Heart right ventricle (tissue), 16 donors: Measurements from ENCODE around the gene AKR1D1. TPM values are rescaled to one million over a fixed set of nuclear protein-coding genes. Genes with fewer than 3 reads are reported as not detected.
"Not testable (repeated sequence)": the region's sequence is repeated elsewhere in the genome, so short reads cannot be mapped to it uniquely, and the experiment has no call there.

Source experiments
- ATAC-seq, 8 donors: fragments of 200-7000 bp; cut with Tn5 transposase; one replicate each; pipeline ENCODE4 v1.9.1; 2020; ENCODE audit warnings: mild to moderate bottlenecking in 8 of 8, moderate library complexity in 8 of 8, moderate number of reproducible peaks in 1 of 8
- DNase-seq, 2 donors: peaks; one replicate each; pipeline ENCODE4 v3.0.0-alpha.2; 2020
- H3K27ac ChIP-seq, 10 donors: fragments of 200-600 bp; sonication (generic) in 2 of 10; one replicate each; pipeline versions ENCODE4 v1.5.0 to v1.8.0; 2020 to 2022; ENCODE audit warnings: mild to moderate bottlenecking in 3 of 10
- H3K27me3 ChIP-seq, 7 donors: fragments of 200-600 bp; one replicate each; pipeline ENCODE4 v1.8.0; 2021 to 2022; ENCODE audit warnings: mild to moderate bottlenecking in 2 of 7
- H3K36me3 ChIP-seq, 9 donors: fragments of 200-600 bp; sonication (generic) in 1 of 9; one replicate each; pipeline versions ENCODE4 v1.5.0 to v1.8.0; 2020 to 2022; ENCODE audit warnings: mild to moderate bottlenecking in 2 of 9
- H3K4me1 ChIP-seq, 9 donors: fragments of 200-600 bp; sonication (generic) in 1 of 9; one replicate each; pipeline versions ENCODE4 v1.5.0 to v1.8.0; 2020 to 2022; ENCODE audit warnings: mild to moderate bottlenecking in 4 of 9
- H3K4me3 ChIP-seq, 10 donors: fragments of 200-600 bp; sonication (generic) in 2 of 10; one replicate each; pipeline versions ENCODE4 v1.5.0 to v1.8.0; 2020 to 2022; ENCODE audit warnings: mild to moderate bottlenecking in 7 of 10, moderate library complexity in 2 of 10
- H3K9me3 ChIP-seq, 11 donors: fragments of 200-600 bp in 10 of 11; sonication (generic) in 2 of 11; one replicate each; pipeline versions ENCODE4 v1.5.0 to v1.8.0; 2013 to 2022; ENCODE audit warnings: mild to moderate bottlenecking in 2 of 11, control low read depth in 1 of 11, moderate library complexity in 1 of 11
- WGBS, 2 donors: extraction: QIAGEN DNeasy Blood & Tissue Kit; methylation state at CpG; one replicate each; pipeline ENCODE4 v1.1.7; 2013; ENCODE audit warnings: inconsistent platforms in 1 of 2; 5-methylcytosine and 5-hydroxymethylcytosine counted together
- intact Hi-C, 10 donors: fragments of 100-400 bp; cut with DNase I; formaldehyde crosslinking; loops; one replicate each; pipeline versions ENCODE4 v1.11.1 to v1.14.2; 2022
- polyA plus RNA-seq, 2 donors: library from polyadenylated mRNA; stranded (reverse); fragments of 200-250 nt; gene quantifications; one replicate each; pipeline ENCODE4 v1.2.3, GENCODE V29; 2013
- total RNA-seq, 10 donors: library from RNA; stranded (reverse); fragmentation: NEBNext Ultra II Directional in 3 of 10; extraction: Animal tissue kit (Norgen Biotek cat#: 25700) in 3 of 10; gene quantifications; one replicate each; pipeline versions ENCODE4 v1.2.1 to v1.2.4, GENCODE V29; 2021 to 2023
- TF ChIP-seq, protein P1 (sequence below), 9 donors: fragments of 200-600 bp; sonication (generic) in 2 of 9; IDR thresholded peaks; one replicate each; pipeline versions ENCODE4 v1.5.0 to v1.8.0; 2021 to 2022; ENCODE audit warnings: antibody characterized with exemption in 9 of 9, mild to moderate bottlenecking in 5 of 9, moderate library complexity in 1 of 9
- donor health status: Arrhythmogenic right ventricular cardiomyopathy.
- donor health status: ischemic (EF 13 %, LVEDD 7.1; RV severe dilation, severe dysfunction).
- donor health status: healthy with polysubstance abuse.
- donor health status: DM: no; HTN: yes; CAD: no.
- donor health status: DM: no; HTN: no; CAD: no.
- donor health status: ischemic (EF 25% LVEDD 6.9; RV normal size, moderate dysfunction).
- donor health status: ischemic (EF 25% LVEDD 5.7; RV mildly dilated, moderate dysfunction).
- donor health status: healthy.
- donor health status: DM: yes; HTN: yes; CAD: no.
- donor health status: Ischemic cardiomyopathy.
- donor health status: ischemic (EF 35%, LVEDD 5.7; RV mildly dilated, moderate dysfunction).
- donor health status: nonischemic (EF 11% LVEDD 7.7; RV severe dilation, severe dysfunction).
- donor health status: DM: yes; HTN: yes; CAD: no.
- donor health status: PGD.
- donor health status: ischemic (EF 29% LVEDD 5.4; RV normal size, mild dysfunction).
- donor health status: nonischemic (EF 23%, LVEDD 6.1; RV moderate dilation, normal function).

The AKR1D1 gene
- total and polyA plus RNA-seq, 12 donors: not detected

DNA sequence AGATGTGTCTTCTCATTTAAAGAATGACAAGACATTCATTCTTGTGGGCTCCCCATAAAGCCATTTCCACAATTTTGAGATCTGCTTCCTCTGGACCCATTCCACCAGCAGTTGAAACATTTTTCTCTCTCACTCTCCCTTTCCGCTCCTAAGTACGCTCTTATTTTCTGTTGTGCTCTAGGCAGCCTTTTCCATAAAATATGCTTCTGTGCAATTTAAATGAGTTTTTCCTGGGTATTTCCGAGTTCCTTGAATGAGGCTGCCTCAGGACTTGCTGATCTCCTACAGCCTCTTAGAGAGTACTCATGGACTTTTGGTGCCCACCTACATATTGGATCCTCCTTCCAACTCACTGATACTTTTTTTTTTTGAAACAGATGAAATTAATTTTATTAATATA, 23.6 kb upstream of the AKR1D1 start:
- Histone ChIP-seq H3K36me3 (no peaks in the 10 kb centered on the region), H3K4me1 (no peaks in the 10 kb centered on the region), H3K9me3 (peaks cover 0 to 5% (median 0%) of the 10 kb centered on the region in 11 donors), H3K27ac (no peak overlapping the region), H3K27me3 (peaks cover 0 to 2% (median 0%) of the 10 kb centered on the region in 7 donors), H3K4me3 (no peak overlapping the region)
- TF ChIP-seq, protein P1, sequence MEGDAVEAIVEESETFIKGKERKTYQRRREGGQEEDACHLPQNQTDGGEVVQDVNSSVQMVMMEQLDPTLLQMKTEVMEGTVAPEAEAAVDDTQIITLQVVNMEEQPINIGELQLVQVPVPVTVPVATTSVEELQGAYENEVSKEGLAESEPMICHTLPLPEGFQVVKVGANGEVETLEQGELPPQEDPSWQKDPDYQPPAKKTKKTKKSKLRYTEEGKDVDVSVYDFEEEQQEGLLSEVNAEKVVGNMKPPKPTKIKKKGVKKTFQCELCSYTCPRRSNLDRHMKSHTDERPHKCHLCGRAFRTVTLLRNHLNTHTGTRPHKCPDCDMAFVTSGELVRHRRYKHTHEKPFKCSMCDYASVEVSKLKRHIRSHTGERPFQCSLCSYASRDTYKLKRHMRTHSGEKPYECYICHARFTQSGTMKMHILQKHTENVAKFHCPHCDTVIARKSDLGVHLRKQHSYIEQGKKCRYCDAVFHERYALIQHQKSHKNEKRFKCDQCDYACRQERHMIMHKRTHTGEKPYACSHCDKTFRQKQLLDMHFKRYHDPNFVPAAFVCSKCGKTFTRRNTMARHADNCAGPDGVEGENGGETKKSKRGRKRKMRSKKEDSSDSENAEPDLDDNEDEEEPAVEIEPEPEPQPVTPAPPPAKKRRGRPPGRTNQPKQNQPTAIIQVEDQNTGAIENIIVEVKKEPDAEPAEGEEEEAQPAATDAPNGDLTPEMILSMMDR (IDR thresholded peaks at IDR 0.05): no peak
- DNase-seq: no peak
- 90 to 92% methylated on average over 3 of the region's 3 CpGs for WGBS, 2 donors
- intact Hi-C loops: no loop called here
- no peak for ATAC-seq

DNA sequence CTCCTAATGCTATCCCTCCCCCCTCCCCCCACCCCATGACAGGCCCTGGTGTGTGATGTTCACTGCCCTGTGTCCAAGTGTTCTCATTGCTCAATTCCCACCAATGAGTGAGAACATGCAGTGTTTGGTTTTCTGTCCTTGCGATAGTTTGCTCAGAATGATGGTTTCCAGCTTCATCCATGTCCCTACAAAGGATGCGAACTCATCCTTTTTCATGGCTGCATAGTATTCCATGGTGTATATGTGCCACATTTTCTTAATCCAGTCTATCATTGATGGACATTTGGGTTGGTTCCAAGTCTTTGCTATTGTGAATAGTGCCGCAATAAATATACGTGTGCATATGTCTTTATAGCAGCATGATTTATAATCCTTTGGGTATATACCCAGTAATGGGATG, 20.6 kb upstream of the AKR1D1 start:
- H3K27me3 ChIP-seq, H3K4me1 ChIP-seq, intact Hi-C loops, H3K36me3 ChIP-seq, H3K4me3 ChIP-seq, H3K27ac ChIP-seq, ATAC-seq, DNase-seq, H3K9me3 ChIP-seq: not testable (repeated sequence)
- WGBS, 2 donors: 92 to 97% methylated on average over 2 of the region's 4 CpGs

DNA sequence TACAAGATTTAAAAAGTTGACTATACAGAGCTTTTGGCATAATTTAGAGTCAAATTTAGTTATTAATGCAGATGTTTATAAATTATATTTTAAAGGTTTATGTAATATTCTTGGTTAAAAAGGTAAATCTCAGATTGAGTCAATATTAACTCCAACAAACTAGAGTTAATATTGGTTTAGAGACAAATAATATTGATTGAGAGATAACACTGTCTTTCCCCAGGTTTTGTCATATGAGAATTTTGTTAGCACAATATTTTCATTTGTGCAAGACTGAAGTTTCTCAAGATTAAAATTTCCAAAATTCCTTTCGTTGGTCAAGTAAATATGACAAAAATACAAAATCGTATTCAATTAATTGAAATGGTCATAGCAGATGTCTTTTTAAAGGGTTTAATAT, 12.9 kb upstream of the AKR1D1 start:
- no peaks in the 10 kb centered on the region for H3K36me3 ChIP-seq
- H3K27ac ChIP-seq: no peak overlapping the region
- DNase-seq (no peak), ATAC-seq (no peak)
- peaks cover 0 to 13% (median 0%) of the 10 kb centered on the region in 7 donors for H3K27me3 ChIP-seq
- H3K4me3 ChIP-seq: no peak overlapping the region
- no peaks in the 10 kb centered on the region for H3K4me1 ChIP-seq
- 93 to 94% methylated on average over 2 of the region's 2 CpGs for WGBS, 2 donors
- intact Hi-C loops: no loop called here
- no peaks in the 10 kb centered on the region for H3K9me3 ChIP-seq
- TF ChIP-seq, protein P1 (IDR thresholded peaks at IDR 0.05): no peak

DNA sequence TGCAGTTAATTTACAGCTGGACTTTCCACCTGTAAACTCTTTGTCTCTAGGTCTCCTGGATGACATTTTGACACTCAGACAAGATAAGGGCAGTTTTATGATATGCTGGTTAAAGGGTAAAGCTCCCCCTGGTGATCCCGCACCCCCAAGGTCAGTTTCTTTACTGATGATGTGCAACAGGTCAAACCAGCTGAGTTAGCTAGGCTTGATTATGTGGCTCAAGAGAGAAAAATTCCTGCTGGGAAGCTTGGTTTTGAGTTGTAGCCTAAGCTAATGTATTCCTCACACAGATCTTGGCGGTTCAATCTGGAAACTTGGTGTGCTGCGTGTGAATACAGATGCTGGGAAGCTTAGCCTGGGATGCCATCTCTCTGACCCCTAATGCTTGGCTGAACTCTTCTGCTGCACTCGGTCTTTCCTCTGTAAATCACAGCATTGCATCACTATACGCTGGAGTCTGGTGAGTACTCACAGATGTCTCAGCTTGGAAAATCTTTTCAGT, 11.4 kb upstream of the AKR1D1 start:
- TF ChIP-seq, protein P1 (IDR thresholded peaks at IDR 0.05): no peak
- ATAC-seq (no peak), DNase-seq (no peak)
- no peak overlapping the region for H3K27ac ChIP-seq
- no peak overlapping the region for H3K4me3 ChIP-seq
- no peaks in the 10 kb centered on the region for H3K9me3 ChIP-seq
- no peaks in the 10 kb centered on the region for H3K36me3 ChIP-seq
- 61 to 67% methylated on average over 5 of the region's 5 CpGs for WGBS, 2 donors
- H3K4me1 ChIP-seq: no peaks in the 10 kb centered on the region
- peaks cover 0 to 10% (median 0%) of the 10 kb centered on the region in 7 donors for H3K27me3 ChIP-seq
- intact Hi-C loops: no loop called here

DNA sequence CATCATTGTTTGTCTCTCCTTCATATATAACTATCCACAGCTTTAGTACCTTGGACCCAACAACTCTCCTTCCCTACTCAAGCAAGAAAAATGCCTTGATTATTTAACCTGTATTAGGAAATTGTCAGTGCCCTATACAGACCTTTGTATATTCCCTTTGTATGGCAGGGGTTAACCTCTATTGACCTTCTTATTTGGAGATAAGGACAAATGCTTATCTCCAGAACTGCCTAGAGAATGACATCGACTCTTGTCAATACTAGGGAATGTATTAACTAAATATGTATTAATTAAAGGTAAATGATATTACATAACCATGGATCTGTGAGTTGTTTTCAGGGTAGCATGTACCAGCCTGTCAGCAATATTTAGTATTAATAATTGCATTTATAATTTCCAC, 10.4 kb upstream of the AKR1D1 start:
- 32 to 41% methylated on average over 1 of the region's 1 CpG for WGBS, 2 donors

More for the DNA sequence above, 10.4 kb upstream of the AKR1D1 start:
- no peak overlapping the region for H3K4me3 ChIP-seq
- no peaks in the 10 kb centered on the region for H3K9me3 ChIP-seq
- no peak for ATAC-seq
- peaks cover 0 to 10% (median 0%) of the 10 kb centered on the region in 7 donors for H3K27me3 ChIP-seq
- no peak for DNase-seq
- H3K27ac ChIP-seq: no peak overlapping the region
- no peaks in the 10 kb centered on the region for H3K4me1 ChIP-seq
- TF ChIP-seq, protein P1 (IDR thresholded peaks at IDR 0.05): no peak
- intact Hi-C loops: no loop called here
- H3K36me3 ChIP-seq: no peaks in the 10 kb centered on the region
